Breast epithelium (tissue), 3 donors: ENCODE results near the gene CACNB1.

ENCODE experiments used
- CTCF ChIP-seq, 3 donors: fragments of 450-650 bp; IDR thresholded peaks; one replicate each; pipeline ENCODE4 v1.5.1; 2016 to 2017; ENCODE audit warnings: antibody characterized with exemption in 3 of 3, mild to moderate bottlenecking in 3 of 3, moderate library complexity in 3 of 3
- POLR2A ChIP-seq: fragments of 450-650 bp; IDR thresholded peaks from one replicate; pipeline ENCODE4 v1.6.1; 2016; ENCODE audit warnings: antibody characterized with exemption, mild to moderate bottlenecking, moderate library complexity
- POLR2AphosphoS5 ChIP-seq, 3 donors: sonication (generic); formaldehyde crosslinking; IDR thresholded peaks; one replicate each; pipeline ENCODE4 v1.6.1; 2017; ENCODE audit warnings: antibody characterized with exemption in 3 of 3

DNA sequence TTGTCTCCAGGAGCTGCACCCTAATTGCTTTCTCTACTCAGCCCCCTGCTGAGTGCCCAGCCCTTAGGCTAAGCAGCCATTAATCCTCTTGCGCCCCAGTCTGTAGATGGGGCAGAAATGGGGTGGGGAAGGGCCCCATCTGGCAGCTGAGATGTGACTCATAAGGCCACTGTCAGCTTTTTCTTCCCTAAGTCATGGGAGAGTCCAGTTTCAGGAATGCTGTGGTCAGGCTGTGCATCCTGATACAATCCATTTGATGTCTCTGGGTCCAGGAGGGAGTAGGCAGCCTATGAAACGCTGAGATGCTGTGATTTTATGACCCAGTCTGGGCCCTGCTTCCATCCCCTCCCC lies 58.3 kb downstream of the CACNB1 start:
- no peak for TF ChIP-seq CTCF (IDR thresholded peaks at IDR 0.05)
- TF ChIP-seq POLR2A = no peak
- peak in 1 of 3 donors; percentile 8 for TF ChIP-seq POLR2AphosphoS5 (IDR thresholded peaks at IDR 0.05)
